ENCODE measurements around the gene FAM222A.

The FAM222A gene

GRCh38 chr12:109679501-109680263, 33.9 kb upstream of the FAM222A start:
- no peaks in the 10 kb centered on the region for H3K27me3 ChIP-seq (ENCODE audit: control insufficient read depth, insufficient read depth, low read length, poor library complexity, severe bottlenecking)

DNA sequence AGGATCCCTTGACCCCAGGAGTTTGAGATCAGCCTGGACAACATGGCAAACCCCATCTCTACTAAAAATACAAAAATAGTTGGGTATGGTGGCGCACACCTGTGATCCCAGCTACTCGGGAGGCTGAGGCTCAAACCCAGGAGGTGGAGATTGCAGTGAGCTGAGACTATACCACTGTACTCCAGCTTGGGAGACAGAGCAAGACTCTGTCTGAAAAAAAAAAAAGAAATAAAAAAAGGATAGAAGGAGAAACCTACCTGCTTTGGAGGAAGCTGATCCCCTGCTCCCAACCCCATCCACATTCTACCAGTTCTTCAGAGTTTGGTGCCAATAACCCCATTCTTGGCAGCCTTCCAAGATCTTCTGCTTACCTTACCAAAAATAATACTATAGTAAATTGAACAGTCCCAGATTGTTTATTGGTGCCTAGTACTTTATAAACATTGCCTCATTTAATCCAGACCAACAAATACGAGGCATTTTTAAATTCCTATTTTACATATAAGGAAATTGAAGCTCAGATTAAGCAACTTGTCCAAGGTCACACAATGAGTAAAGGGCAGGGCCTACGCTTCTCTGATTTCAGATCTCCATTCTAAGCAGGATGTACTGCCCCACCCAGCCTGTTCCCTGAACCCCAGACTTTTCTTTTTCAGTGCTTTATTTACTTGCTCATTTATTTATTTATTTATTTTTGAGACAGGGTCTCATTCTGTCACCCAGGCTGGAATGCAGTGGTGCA, 33.2 kb upstream of the FAM222A start:
- 97 to 98% methylated on average over 4 of the region's 4 CpGs for WGBS, 2 experiments
- H3K4me1 ChIP-seq (ENCODE audit: control insufficient read depth, insufficient read depth, low read length), result peaks cover 19% of the 10 kb centered on the region
- H3K4me3 ChIP-seq (ENCODE audit: insufficient read depth, low read depth, low read length), result no peak overlapping the region
- H3K9me3 ChIP-seq (ENCODE audit: control insufficient read depth, low read length), result no peaks in the 10 kb centered on the region
- H3K27me3 ChIP-seq (ENCODE audit: control insufficient read depth, insufficient read depth, low read length, poor library complexity, severe bottlenecking), result no peaks in the 10 kb centered on the region
- H3K27ac ChIP-seq (ENCODE audit: insufficient read depth, low read depth, low read length, poor library complexity, severe bottlenecking), result no peak overlapping the region
- H3K36me3 ChIP-seq (ENCODE audit: control insufficient read depth, insufficient read depth, low read length), result no peaks in the 10 kb centered on the region

More at GRCh38 chr12:109679501-109680263, 33.9 kb upstream of the FAM222A start:
- Histone ChIP-seq H3K27ac (ENCODE audit: insufficient read depth, low read depth, low read length, poor library complexity, severe bottlenecking) (no peak overlapping the region), H3K4me1 (ENCODE audit: control insufficient read depth, insufficient read depth, low read length) (peaks cover 19% of the 10 kb centered on the region), H3K4me3 (ENCODE audit: insufficient read depth, low read depth, low read length) (no peak overlapping the region), H3K9me3 (ENCODE audit: control insufficient read depth, low read length) (no peaks in the 10 kb centered on the region), H3K36me3 (ENCODE audit: control insufficient read depth, insufficient read depth, low read length) (no peaks in the 10 kb centered on the region)
- 61 to 64% methylated on average over 8 of the region's 8 CpGs for WGBS, 2 experiments

- no peak overlapping the region for H3K4me3 ChIP-seq (ENCODE audit: insufficient read depth, low read depth, low read length)
- no peaks in the 10 kb centered on the region for H3K36me3 ChIP-seq (ENCODE audit: control insufficient read depth, insufficient read depth, low read length)
- no peaks in the 10 kb centered on the region for H3K27me3 ChIP-seq (ENCODE audit: control insufficient read depth, insufficient read depth, low read length, poor library complexity, severe bottlenecking)
- no peaks in the 10 kb centered on the region for H3K9me3 ChIP-seq (ENCODE audit: control insufficient read depth, low read length)
- H3K4me1 ChIP-seq (ENCODE audit: control insufficient read depth, insufficient read depth, low read length), result peaks cover 19% of the 10 kb centered on the region
- WGBS, 2 experiments, result 90 to 92% methylated on average over 6 of the region's 7 CpGs
- H3K27ac ChIP-seq (ENCODE audit: insufficient read depth, low read depth, low read length, poor library complexity, severe bottlenecking), result no peak overlapping the region
These were observed 31.5 kb upstream of the FAM222A start for GRCh38 chr12:109681986-109682707.

GRCh38 chr12:109682708-109683060, 30.9 kb upstream of the FAM222A start:
- Histone ChIP-seq H3K36me3 (ENCODE audit: control insufficient read depth, insufficient read depth, low read length) (no peaks in the 10 kb centered on the region), H3K9me3 (ENCODE audit: control insufficient read depth, low read length) (no peaks in the 10 kb centered on the region), H3K27me3 (ENCODE audit: control insufficient read depth, insufficient read depth, low read length, poor library complexity, severe bottlenecking) (no peaks in the 10 kb centered on the region), H3K4me3 (ENCODE audit: insufficient read depth, low read depth, low read length) (no peak overlapping the region), H3K4me1 (ENCODE audit: control insufficient read depth, insufficient read depth, low read length) (peaks cover 19% of the 10 kb centered on the region), H3K27ac (ENCODE audit: insufficient read depth, low read depth, low read length, poor library complexity, severe bottlenecking) (no peak overlapping the region)
- 88 to 94% methylated on average over 1 of the region's 1 CpG for WGBS, 2 experiments

DNA sequence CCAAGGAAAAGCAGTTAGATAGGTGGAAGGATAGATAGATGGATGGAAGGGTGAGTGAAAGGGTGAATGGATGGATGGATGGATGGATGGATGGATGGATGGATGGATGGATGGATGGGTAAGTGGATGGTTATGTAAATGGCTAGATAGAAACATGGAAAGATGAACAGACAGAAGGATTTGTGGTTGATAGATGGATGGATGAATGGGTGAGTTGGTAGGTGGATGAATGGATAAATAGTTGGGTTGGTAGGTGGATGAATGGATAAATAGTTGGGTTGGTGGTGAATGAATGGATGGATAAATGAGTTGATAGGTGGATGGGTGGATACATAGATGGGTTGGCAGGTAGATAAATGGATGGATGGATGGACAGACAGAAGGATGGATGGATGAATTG, 30.3 kb upstream of the FAM222A start:
- H3K36me3 ChIP-seq (ENCODE audit: control insufficient read depth, insufficient read depth, low read length), result no peaks in the 10 kb centered on the region
- peaks cover 13% of the 10 kb centered on the region for H3K4me1 ChIP-seq (ENCODE audit: control insufficient read depth, insufficient read depth, low read length)
- H3K27ac ChIP-seq (ENCODE audit: insufficient read depth, low read depth, low read length, poor library complexity, severe bottlenecking), result no peak overlapping the region
- no peaks in the 10 kb centered on the region for H3K27me3 ChIP-seq (ENCODE audit: control insufficient read depth, insufficient read depth, low read length, poor library complexity, severe bottlenecking)
- H3K4me3 ChIP-seq (ENCODE audit: insufficient read depth, low read depth, low read length), result no peak overlapping the region
- no peaks in the 10 kb centered on the region for H3K9me3 ChIP-seq (ENCODE audit: control insufficient read depth, low read length)

DNA sequence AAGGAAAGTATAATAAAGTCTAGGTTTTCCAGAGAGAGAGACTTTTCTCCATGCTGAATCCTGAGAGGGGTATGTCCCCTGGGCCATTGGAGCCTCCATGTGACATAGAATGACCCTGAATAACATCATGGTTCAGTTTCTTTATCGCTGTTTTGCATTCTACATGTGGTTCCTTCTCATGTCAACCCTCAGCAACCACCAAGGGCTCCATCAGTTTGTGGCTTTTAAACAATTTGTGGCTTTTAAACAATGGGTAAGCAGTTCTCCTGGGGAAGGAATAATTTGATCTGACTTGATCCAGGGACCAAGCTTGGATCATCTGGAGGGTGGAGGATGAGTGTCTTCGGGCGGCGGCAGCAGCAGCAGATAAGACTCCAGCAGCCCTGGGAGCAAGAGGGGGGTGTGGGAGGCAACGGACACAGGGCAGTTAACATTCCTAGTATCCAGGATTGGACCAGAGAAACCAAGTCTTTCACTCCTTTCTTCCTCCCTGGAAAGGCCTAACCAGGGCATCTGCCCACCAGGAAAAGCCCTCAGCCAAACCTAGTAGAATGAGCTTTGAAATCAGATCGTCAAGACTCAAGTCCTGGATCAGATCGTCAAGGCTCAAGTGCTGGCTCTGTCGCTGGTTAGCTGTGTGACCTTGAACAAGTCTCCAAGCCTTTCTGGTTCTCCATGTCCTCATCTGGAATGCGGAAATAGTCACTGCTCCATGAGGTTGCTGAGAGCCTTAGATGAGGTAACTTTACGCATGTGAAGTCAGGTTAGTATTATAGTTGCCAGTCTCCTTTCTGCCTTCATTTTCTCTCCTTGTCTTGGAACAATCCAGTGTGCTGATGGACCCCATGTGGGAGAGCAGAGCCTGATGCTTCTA, 27.8 kb upstream of the FAM222A start:
- 88 to 89% methylated on average over 10 of the region's 10 CpGs for WGBS, 2 experiments
- Histone ChIP-seq H3K4me1 (ENCODE audit: control insufficient read depth, insufficient read depth, low read length) (no peaks in the 10 kb centered on the region), H3K4me3 (ENCODE audit: insufficient read depth, low read depth, low read length) (no peak overlapping the region), H3K27me3 (ENCODE audit: control insufficient read depth, insufficient read depth, low read length, poor library complexity, severe bottlenecking) (no peaks in the 10 kb centered on the region), H3K27ac (ENCODE audit: insufficient read depth, low read depth, low read length, poor library complexity, severe bottlenecking) (no peak overlapping the region), H3K36me3 (ENCODE audit: control insufficient read depth, insufficient read depth, low read length) (no peaks in the 10 kb centered on the region), H3K9me3 (ENCODE audit: control insufficient read depth, low read length) (no peaks in the 10 kb centered on the region)

DNA sequence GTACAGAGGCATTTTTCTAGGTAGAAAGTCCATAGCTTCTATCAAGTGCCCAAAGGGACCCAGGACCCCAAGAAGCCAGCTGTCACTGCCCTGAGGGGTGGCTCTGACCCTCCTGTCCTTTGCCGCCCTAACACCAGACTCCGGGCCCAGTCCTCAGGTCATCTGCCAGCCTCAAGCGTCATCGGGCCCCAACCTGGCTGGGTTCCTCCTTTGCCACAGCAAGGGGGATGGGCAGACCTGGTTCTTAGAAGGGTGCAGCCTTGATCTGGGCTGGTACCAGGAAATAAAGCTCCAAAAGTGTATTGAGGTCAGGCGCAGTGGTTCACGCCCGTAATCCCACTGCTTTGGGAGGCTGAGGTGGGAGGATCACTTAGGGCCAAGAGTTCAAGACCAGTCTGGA, 27.1 kb upstream of the FAM222A start:
- H3K4me3 ChIP-seq (ENCODE audit: insufficient read depth, low read depth, low read length), result no peak overlapping the region
- no peaks in the 10 kb centered on the region for H3K9me3 ChIP-seq (ENCODE audit: control insufficient read depth, low read length)
- no peaks in the 10 kb centered on the region for H3K36me3 ChIP-seq (ENCODE audit: control insufficient read depth, insufficient read depth, low read length)
- no peak overlapping the region for H3K27ac ChIP-seq (ENCODE audit: insufficient read depth, low read depth, low read length, poor library complexity, severe bottlenecking)
- WGBS, 2 experiments, result 95 to 96% methylated on average over 7 of the region's 7 CpGs
- H3K4me1 ChIP-seq (ENCODE audit: control insufficient read depth, insufficient read depth, low read length), result no peaks in the 10 kb centered on the region
- no peaks in the 10 kb centered on the region for H3K27me3 ChIP-seq (ENCODE audit: control insufficient read depth, insufficient read depth, low read length, poor library complexity, severe bottlenecking)

GRCh38 chr12:109687250-109687649, 26.4 kb upstream of the FAM222A start:
- H3K27ac ChIP-seq (ENCODE audit: insufficient read depth, low read depth, low read length, poor library complexity, severe bottlenecking), result no peak overlapping the region
- H3K27me3 ChIP-seq (ENCODE audit: control insufficient read depth, insufficient read depth, low read length, poor library complexity, severe bottlenecking), result no peaks in the 10 kb centered on the region
- H3K4me1 ChIP-seq (ENCODE audit: control insufficient read depth, insufficient read depth, low read length), result no peaks in the 10 kb centered on the region
- H3K4me3 ChIP-seq (ENCODE audit: insufficient read depth, low read depth, low read length), result no peak overlapping the region
- no peaks in the 10 kb centered on the region for H3K36me3 ChIP-seq (ENCODE audit: control insufficient read depth, insufficient read depth, low read length)
- H3K9me3 ChIP-seq (ENCODE audit: control insufficient read depth, low read length), result no peaks in the 10 kb centered on the region
- 90 to 93% methylated on average over 6 of the region's 6 CpGs for WGBS, 2 experiments

GRCh38 chr12:109689426-109689825, 24.2 kb upstream of the FAM222A start:
- Histone ChIP-seq H3K9me3 (ENCODE audit: control insufficient read depth, low read length) (no peaks in the 10 kb centered on the region), H3K4me1 (ENCODE audit: control insufficient read depth, insufficient read depth, low read length) (no peaks in the 10 kb centered on the region), H3K4me3 (ENCODE audit: insufficient read depth, low read depth, low read length) (no peak overlapping the region), H3K27ac (ENCODE audit: insufficient read depth, low read depth, low read length, poor library complexity, severe bottlenecking) (no peak overlapping the region), H3K27me3 (ENCODE audit: control insufficient read depth, insufficient read depth, low read length, poor library complexity, severe bottlenecking) (no peaks in the 10 kb centered on the region), H3K36me3 (ENCODE audit: control insufficient read depth, insufficient read depth, low read length) (no peaks in the 10 kb centered on the region)
- 92 to 95% methylated on average over 3 of the region's 3 CpGs for WGBS, 2 experiments
